Measurements from ENCODE around the gene PRR33. TPM values are rescaled to one million over a fixed set of nuclear protein-coding genes. Genes with fewer than 3 reads are reported as not detected.

Gene PRR33
- total RNA-seq, 2 donors from 2014 or later = not detected

DNA sequence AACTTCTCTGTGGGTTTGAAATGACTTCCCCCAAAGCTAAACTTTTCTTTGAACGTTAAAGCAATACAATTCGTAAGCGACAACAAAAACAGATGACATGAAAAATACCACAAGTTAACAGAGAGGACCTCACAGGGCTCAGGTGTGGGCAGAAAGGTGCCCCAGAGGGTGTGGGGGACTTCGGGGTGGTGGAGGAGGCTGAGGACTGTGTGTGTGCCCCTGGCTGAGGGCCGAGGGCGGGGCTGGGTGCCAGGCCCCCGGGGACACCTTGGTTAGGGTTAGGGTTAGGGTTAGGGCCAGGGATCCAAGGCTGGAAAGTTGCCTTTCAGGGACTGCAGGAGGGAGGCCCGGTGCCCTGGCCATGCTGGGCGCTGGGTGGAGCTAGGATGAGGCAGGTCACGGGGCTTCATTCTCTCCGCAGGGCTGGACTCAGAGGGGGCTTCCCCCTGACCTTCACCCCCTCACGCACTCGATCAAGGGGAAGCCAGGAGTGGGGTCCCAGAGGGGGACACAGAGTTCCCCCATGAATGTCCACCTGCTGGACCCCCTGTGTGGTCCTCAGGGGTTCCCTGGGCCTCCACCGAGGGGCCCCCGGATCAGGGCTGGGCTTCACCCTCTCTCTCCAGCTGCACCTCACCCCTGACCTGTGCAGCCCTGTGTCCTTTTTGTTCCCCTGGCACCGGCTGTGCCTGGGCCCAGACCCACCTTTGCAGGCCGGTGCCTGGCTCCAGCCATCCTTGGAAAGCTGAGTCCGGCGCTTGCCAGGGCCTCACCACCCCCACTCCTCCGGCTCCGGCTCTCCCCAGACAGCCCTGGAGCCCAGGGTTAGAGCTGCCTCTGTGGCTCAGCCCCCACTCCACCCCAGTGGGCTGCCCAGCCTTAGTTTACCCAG is 45.9 kb downstream of the PRR33 start:
- 69 to 73% methylated on average over 13 to 20 of the region's 21 CpGs for WGBS, 2 donors
- peaks cover 57% of the 10 kb centered on the region for H3K4me1 ChIP-seq
- H3K36me3 ChIP-seq (replicated peaks in 1 of 2; ENCODE audit: insufficient read depth in 1 of 2, low read depth in 2 of 2) = no peaks in the 10 kb centered on the region
- H3K27me3 ChIP-seq = no peaks in the 10 kb centered on the region
- H3K27ac ChIP-seq = peak overlapping the region in 3 of 4 donors; percentile 94 to 98 (median 96)
- H3K9me3 ChIP-seq = no peaks in the 10 kb centered on the region
- DNase-seq = no peak
- no peak for TF ChIP-seq CTCF (IDR thresholded peaks at IDR 0.05)
- TF ChIP-seq POLR2A (IDR thresholded peaks at IDR 0.05) = no peak
- no peak for ATAC-seq
- intact Hi-C loops (cut with DNase I) = no loop called here
- H3K4me3 ChIP-seq = no peak overlapping the region

GRCh38 chr11:1845095-1845429 is 46.6 kb downstream of the PRR33 start:
- TF ChIP-seq CTCF (IDR thresholded peaks at IDR 0.05) = no peak
- TF ChIP-seq POLR2A (IDR thresholded peaks at IDR 0.05) = no peak
- Histone ChIP-seq H3K36me3 (replicated peaks in 1 of 2; ENCODE audit: insufficient read depth in 1 of 2, low read depth in 2 of 2) (no peaks in the 10 kb centered on the region), H3K4me3 (no peak overlapping the region), H3K27ac (peak overlapping the region in 3 of 4 donors; percentile 94 to 98 (median 96)), H3K27me3 (no peaks in the 10 kb centered on the region), H3K9me3 (no peaks in the 10 kb centered on the region), H3K4me1 (peaks cover 64% of the 10 kb centered on the region)
- WGBS, 2 donors = 76 to 88% methylated on average over 1 of the region's 1 CpG
- no peak for DNase-seq
- intact Hi-C loops (cut with DNase I) = no loop called here
- no peak for ATAC-seq

DNA sequence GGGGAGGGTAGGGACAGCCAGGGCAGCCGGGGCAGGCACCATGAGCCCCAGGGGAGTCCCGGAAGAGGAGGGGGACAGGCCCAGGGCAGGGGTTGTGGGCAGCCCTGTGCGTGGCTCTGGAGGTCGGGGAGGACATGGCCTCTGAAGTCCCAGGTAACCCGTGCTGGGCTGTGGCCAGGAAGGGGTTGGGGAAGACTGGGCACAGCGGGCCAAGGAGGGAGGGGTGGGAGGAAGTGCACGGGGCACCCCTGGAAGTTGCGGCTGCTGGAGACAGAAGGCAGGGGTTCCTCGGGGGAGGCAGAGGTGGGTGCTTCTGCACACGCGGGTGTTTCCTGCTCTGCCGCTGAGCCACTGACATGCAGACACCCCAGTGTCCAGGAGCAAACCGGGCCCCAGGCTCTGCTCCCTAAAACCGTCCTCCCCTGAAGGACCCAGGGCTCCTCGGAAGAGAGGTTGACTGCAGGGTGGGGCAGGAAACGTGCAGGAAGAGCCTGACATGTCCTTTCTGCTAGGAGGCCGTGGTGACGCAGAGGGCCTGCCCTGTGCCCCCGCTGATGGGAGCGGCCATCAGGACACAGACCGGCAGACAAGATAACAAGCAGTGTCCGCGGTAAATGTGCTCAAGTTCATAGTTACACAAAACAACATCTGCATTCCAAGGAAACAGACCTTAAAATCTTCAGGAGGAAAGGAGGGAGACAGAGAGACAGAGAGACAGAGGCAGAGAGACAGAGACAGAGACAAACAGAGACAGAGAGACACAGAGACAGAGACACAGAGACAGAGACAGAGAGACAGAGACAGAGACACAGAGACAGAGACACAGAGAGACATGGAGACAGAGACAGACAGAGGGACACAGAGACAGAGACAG is 47.2 kb downstream of the PRR33 start:
- H3K4me1 ChIP-seq = peaks cover 65% of the 10 kb centered on the region
- H3K9me3 ChIP-seq = no peaks in the 10 kb centered on the region
- intact Hi-C loops (cut with DNase I) = no loop called here
- DNase-seq (no peak), ATAC-seq (no peak)
- peak overlapping the region; percentile 94 to 98 (median 96) for H3K27ac ChIP-seq
- H3K36me3 ChIP-seq (replicated peaks in 1 of 2; ENCODE audit: insufficient read depth in 1 of 2, low read depth in 2 of 2) = no peaks in the 10 kb centered on the region
- no peak for TF ChIP-seq CTCF (IDR thresholded peaks at IDR 0.05)
- no peak for TF ChIP-seq POLR2A (IDR thresholded peaks at IDR 0.05)
- H3K4me3 ChIP-seq = no peak overlapping the region
- 48 to 79% methylated on average over 19 to 23 of the region's 23 CpGs for WGBS, 2 donors
- no peaks in the 10 kb centered on the region for H3K27me3 ChIP-seq

- Histone ChIP-seq H3K9me3 (no peaks in the 10 kb centered on the region), H3K27ac (peak overlapping the region; percentile 94 to 98 (median 96)), H3K4me3 (no peak overlapping the region), H3K36me3 (replicated peaks in 1 of 2; ENCODE audit: insufficient read depth in 1 of 2, low read depth in 2 of 2) (no peaks in the 10 kb centered on the region), H3K27me3 (no peaks in the 10 kb centered on the region), H3K4me1 (peaks cover 69% of the 10 kb centered on the region)
- WGBS, 2 donors = 75 to 82% methylated on average over 8 of the region's 8 CpGs
- no peak for DNase-seq
- intact Hi-C loops (cut with DNase I) = no loop called here
- ATAC-seq = no peak
- TF ChIP-seq POLR2A (IDR thresholded peaks at IDR 0.05) = no peak
These were observed 47.9 kb downstream of the PRR33 start for GRCh38 chr11:1843796-1844195.

- H3K36me3 ChIP-seq (replicated peaks in 1 of 2; ENCODE audit: insufficient read depth in 1 of 2, low read depth in 2 of 2) = no peaks in the 10 kb centered on the region
- 52 to 68% methylated on average over 10 to 11 of the region's 11 CpGs for WGBS, 2 donors
- H3K9me3 ChIP-seq = no peaks in the 10 kb centered on the region
- peaks cover 76% of the 10 kb centered on the region for H3K4me1 ChIP-seq
- peak in 2 of 4 donors; percentile 40 to 64 for DNase-seq
- no peaks in the 10 kb centered on the region for H3K27me3 ChIP-seq
- TF ChIP-seq POLR2A (IDR thresholded peaks at IDR 0.05) = no peak
- TF ChIP-seq CTCF (IDR thresholded peaks at IDR 0.05) = no peak
- peak; percentile 5 for ATAC-seq
- H3K4me3 ChIP-seq = no peak overlapping the region
- peak overlapping the region; percentile 94 to 98 (median 96) for H3K27ac ChIP-seq
- intact Hi-C loops (cut with DNase I) = no loop called here
These were observed 48.6 kb downstream of the PRR33 start for GRCh38 chr11:1843098-1843473.
